HepG2 (cell line): ENCODE results near the gene CHL1. TPM values are rescaled to one million over a fixed set of nuclear protein-coding genes. Genes with fewer than 3 reads are reported as not detected.

Experiments
- ATAC-seq: fragments of 200-7000 bp; cut with Tn5 transposase; 3 replicates; pipeline ENCODE4 v1.9.1; 2020; ENCODE audit warnings: mild to moderate bottlenecking, moderate library complexity
- BruUV-seq: library from RNA; stranded (reverse); fragments of 400-500 nt; replicated peaks from 2 replicates; lab custom pipeline; 2021; lab: Mats Ljungman, UMichigan
- CTCF ChIA-PET: fragments of 300-600 bp; formaldehyde crosslinking; extraction: SDS; loops from one replicate; lab custom pipeline; 2021; ENCODE audit warnings: low total read pairs, inconsistent platforms, low intra/inter-chr PET ratio; lab: Yijun Ruan, JAX
- POLR2A ChIA-PET: fragments of 350-600 bp; sonication (Branson Sonifier 250); formaldehyde crosslinking; loops from one replicate; lab custom pipeline; 2020; ENCODE audit warnings: antibody characterized with exemption, inconsistent platforms; lab: Yijun Ruan, JAX
- DNase-seq: peaks from one replicate; pipeline ENCODE4 v3.0.0-alpha.2; 2015; ENCODE audit warnings: low spot score
- FAIRE-seq: peaks from 3 replicates; lab custom pipeline; 2011; peaks lifted over from hg19 to GRCh38; lab: Jason Lieb, UNC
- H2AFZ ChIP-seq: one replicate; pipeline ENCODE4 v1.6.1; 2011; ENCODE audit warnings: low read length, inconsistent platforms
- H3K27ac ChIP-seq: fragments of 300-600 bp; 3 replicates; pipeline ENCODE4 v1.8.0; 2011; ENCODE audit warnings: mixed run types, mild to moderate bottlenecking, mixed read lengths, low read length, inconsistent platforms; ENCODE audit not compliant: insufficient read depth; ENCODE audit errors: extremely low read length
- H3K27me3 ChIP-seq, 2 experiments: fragments of 200-600 bp in 1 of 2; 2 replicates in 1 of 2; 3 replicates in 1 of 2; pipeline versions ENCODE4 v1.6.0 to v1.8.0; 2011; ENCODE audit warnings: low read length in 2 of 2, mild to moderate bottlenecking in 2 of 2, moderate library complexity in 2 of 2, inconsistent platforms in 1 of 2; ENCODE audit not compliant: insufficient read depth in 2 of 2, control insufficient read depth in 1 of 2
- H3K36me3 ChIP-seq, 2 experiments: fragments of 200-600 bp in 1 of 2; replicated peaks in 1 of 2; 2 replicates in 1 of 2; 3 replicates in 1 of 2; pipeline versions ENCODE4 v1.5.1 to v1.8.0; 2011; ENCODE audit warnings: low read length in 2 of 2, inconsistent platforms in 1 of 2; ENCODE audit not compliant: insufficient read depth in 2 of 2, control insufficient read depth in 1 of 2
- H3K4me1 ChIP-seq: 2 replicates; pipeline ENCODE4 v1.5.1; 2012; ENCODE audit warnings: low read length, inconsistent platforms; ENCODE audit not compliant: insufficient read depth
- H3K4me2 ChIP-seq: 2 replicates; pipeline ENCODE4 v1.6.0; 2011; ENCODE audit warnings: low read depth, low read length, inconsistent platforms
- H3K4me3 ChIP-seq, 3 experiments: fragments of 200-600 bp in 1 of 3; sonication (generic), shearing (Covaris generic) in 1 of 3; replicated peaks in 1 of 3; 2 replicates each; pipeline ENCODE4 v1.5.1; 2011 to 2016; ENCODE audit warnings: low read length in 3 of 3, inconsistent platforms in 2 of 3, low read depth in 2 of 3, mild to moderate bottlenecking in 2 of 3, control low read depth in 1 of 3, mixed read lengths in 1 of 3; ENCODE audit not compliant: insufficient read depth in 1 of 3
- H3K79me2 ChIP-seq: one replicate; pipeline ENCODE4 v1.6.1; 2011; ENCODE audit warnings: low read length, inconsistent platforms; ENCODE audit not compliant: insufficient read depth
- H3K9ac ChIP-seq: 2 replicates; pipeline ENCODE4 v1.6.0; 2011; ENCODE audit warnings: mild to moderate bottlenecking, low read depth, low read length, inconsistent platforms; ENCODE audit not compliant: insufficient read depth
- H3K9me3 ChIP-seq: 2 replicates; pipeline ENCODE4 v1.5.1; 2012; ENCODE audit warnings: mild to moderate bottlenecking, low read length
- H4K20me1 ChIP-seq: 2 replicates; pipeline ENCODE4 v1.6.0; 2011; ENCODE audit warnings: inconsistent platforms, mild to moderate bottlenecking, low read length, moderate library complexity; ENCODE audit not compliant: insufficient read depth
- KAT8 ChIP-seq: IDR thresholded peaks from 2 replicates; pipeline ENCODE4 v1.6.1; 2016; ENCODE audit warnings: missing genetic modification reagents, missing compliant biosample characterization
- NFIB ChIP-seq: sonication (generic); formaldehyde crosslinking; IDR thresholded peaks from 2 replicates; pipeline ENCODE4 v1.9.0; 2021; ENCODE audit warnings: missing genetic modification reagents, mild to moderate bottlenecking, borderline replicate concordance
- NFKBIZ ChIP-seq: IDR thresholded peaks from 2 replicates; pipeline ENCODE4 v1.6.1; 2018; ENCODE audit warnings: missing genetic modification reagents, missing compliant biosample characterization
- ZBTB7A ChIP-seq: sonication (generic); formaldehyde crosslinking; IDR thresholded peaks from 2 replicates; pipeline ENCODE4 v1.8.0; 2022; ENCODE audit warnings: mild to moderate bottlenecking, missing genetic modification reagents
- ZFP82 ChIP-seq: sonication (generic); formaldehyde crosslinking; IDR thresholded peaks from 2 replicates; pipeline ENCODE4 v1.5.1; 2020; ENCODE audit warnings: mild to moderate bottlenecking, missing genetic modification reagents, borderline replicate concordance
- ZFP90 ChIP-seq: sonication (generic); formaldehyde crosslinking; IDR thresholded peaks from 2 replicates; pipeline ENCODE4 v1.8.0; 2022; ENCODE audit warnings: missing genetic modification reagents, mild to moderate bottlenecking, inconsistent platforms, borderline replicate concordance
- ZNF331 ChIP-seq: sonication (generic); formaldehyde crosslinking; IDR thresholded peaks from 2 replicates; pipeline ENCODE4 v1.4.0; 2020; ENCODE audit warnings: missing genetic modification reagents
- ZNF414 ChIP-seq: sonication (generic); formaldehyde crosslinking; IDR thresholded peaks from 2 replicates; pipeline ENCODE4 v1.5.0; 2020; ENCODE audit warnings: missing genetic modification reagents
- ZNF44 ChIP-seq: sonication (generic); formaldehyde crosslinking; IDR thresholded peaks from 2 replicates; pipeline ENCODE4 v1.5.1; 2020; ENCODE audit warnings: mild to moderate bottlenecking, missing genetic modification reagents
- ZNF451 ChIP-seq: sonication (generic); formaldehyde crosslinking; IDR thresholded peaks from 2 replicates; pipeline ENCODE4 v1.5.0; 2020; ENCODE audit warnings: mild to moderate bottlenecking, missing genetic modification reagents
- ZNF557 ChIP-seq: sonication (generic); formaldehyde crosslinking; IDR thresholded peaks from 2 replicates; pipeline ENCODE4 v1.4.0; 2020; ENCODE audit warnings: missing genetic modification reagents
- ZNF709 ChIP-seq: sonication (generic); formaldehyde crosslinking; IDR thresholded peaks from 2 replicates; pipeline ENCODE4 v1.5.0; 2020; ENCODE audit warnings: mild to moderate bottlenecking, missing genetic modification reagents
- ZUFSP ChIP-seq: sonication (generic); formaldehyde crosslinking; IDR thresholded peaks from 2 replicates; pipeline ENCODE4 v1.9.0; 2021; ENCODE audit warnings: missing genetic modification reagents, mild to moderate bottlenecking, borderline replicate concordance
- WGBS: methylation state at CpG from one replicate; pipeline ENCODE4 v1.1.6; 2017; ENCODE audit warnings: low lambda C conversion rate; 5-methylcytosine and 5-hydroxymethylcytosine counted together
- in situ Hi-C: cut with HindIII; loops from 2 replicates; pipeline ENCODE4 v1.10.0; 2017; ENCODE audit warnings: low pct_unique_long_range_greater_than_20kb; ENCODE audit not compliant: extremely low pct_ligation_motif_present
- intact Hi-C: fragments of 100-400 bp; cut with micrococcal nuclease; formaldehyde crosslinking; loops from one replicate; pipeline ENCODE4 v1.10.0; 2022; ENCODE audit not compliant: unreplicated experiment
- polyA plus RNA-seq, 8 experiments: library from polyadenylated mRNA; depleted of rRNA in 3 of 8; stranded (reverse) in 7 of 8; unstranded in 1 of 8; fragments of >200 nt; fragmentation: Illumina TruSeq in 4 of 8; extraction: Trizol in 4 of 8; gene quantifications; 2 replicates each; pipeline versions ENCODE4 v1.2.1 to v1.2.3, GENCODE V29; 2011 to 2016; ENCODE audit warnings: low read depth in 4 of 8, missing spikeins in 1 of 8, mixed read lengths in 1 of 8; ENCODE audit not compliant: insufficient read depth in 1 of 8
- total RNA-seq, 5 experiments: library from RNA; depleted of rRNA; stranded (reverse); fragments of >200 nt; fragmentation: Illumina TruSeq; extraction: Trizol; gene quantifications; 2 replicates each; pipeline ENCODE4 v1.2.3, GENCODE V29; 2016; ENCODE audit warnings: low read depth in 1 of 5

Gene CHL1
- total and polyA plus RNA-seq, 2 of the 13 experiments (the other 11 are each of a cell fraction or from before 2014, with no cell fraction given) = not detected

- BruUV-seq = no TSS peak
- WGBS = 19% methylated on average over 2 of the region's 2 CpGs
- H4K20me1 ChIP-seq = no peaks in the 10 kb centered on the region
- in situ Hi-C loops (no loop called here), intact Hi-C loops (no loop called here)
- H2AFZ ChIP-seq = no peak overlapping the region
- ChIA-PET POLR2A (no interaction called here), CTCF (no interaction called here)
- DNase-seq (no peak), ATAC-seq (no peak), FAIRE-seq (no peak)
- no peaks in the 10 kb centered on the region for H3K4me1 ChIP-seq
- no peaks in the 10 kb centered on the region for H3K27me3 ChIP-seq
- H3K36me3 ChIP-seq = no peaks in the 10 kb centered on the region
- no peak overlapping the region for H3K9ac ChIP-seq
- no peaks in the 10 kb centered on the region for H3K79me2 ChIP-seq
- H3K27ac ChIP-seq = no peak overlapping the region
- no peak overlapping the region for H3K4me2 ChIP-seq
- H3K4me3 ChIP-seq = no peak overlapping the region
- H3K9me3 ChIP-seq = peaks cover 9% of the 10 kb centered on the region; the same call in 1 of the 2 replicates
- TF ChIP-seq ZNF709 (CRISPR knock-in tag) = no peak
- TF ChIP-seq ZBTB7A = no peak
- no peak for TF ChIP-seq ZUFSP (CRISPR knock-in tag)
- no peak for TF ChIP-seq NFIB (CRISPR knock-in tag)
- no peak for TF ChIP-seq ZFP82 (CRISPR knock-in tag)
- TF ChIP-seq ZNF557 (CRISPR knock-in tag) = no peak
- TF ChIP-seq ZNF44 = no peak
- TF ChIP-seq ZNF414 = no peak
- no peak for TF ChIP-seq ZNF451 (CRISPR knock-in tag)
- TF ChIP-seq ZFP90 = no peak
- TF ChIP-seq ZNF331 (CRISPR knock-in tag) = no peak
- no peak for TF ChIP-seq NFKBIZ (CRISPR knock-in tag)
- no peak for TF ChIP-seq KAT8
Measured at GRCh38 chr3:151614-152189, 44.9 kb upstream of the CHL1 start.
